Nephron progenitor cell (in vitro differentiated cells): ENCODE measurements around the gene GPR153.
"Not testable (repeated sequence)": the region's sequence is repeated elsewhere in the genome, so short reads cannot be mapped to it uniquely, and the experiment has no call there.

ENCODE experiments used
- DNase-seq: peaks from one replicate; pipeline ENCODE4 v3.0.0; 2021
- H3K27ac Mint-ChIP-seq: 2 replicates; pipeline ENCODE4 v1.8.0; 2021; ENCODE audit warnings: mild to moderate bottlenecking, moderate library complexity, mixed read lengths
- H3K27me3 Mint-ChIP-seq: 2 replicates; pipeline ENCODE4 v1.8.0; 2021; ENCODE audit warnings: mild to moderate bottlenecking, low read depth, mixed read lengths; ENCODE audit not compliant: poor library complexity
- H3K36me3 Mint-ChIP-seq: 2 replicates; pipeline ENCODE4 v1.8.0; 2021; ENCODE audit warnings: low read depth, mixed read lengths
- H3K4me1 Mint-ChIP-seq: 2 replicates; pipeline ENCODE4 v1.8.0; 2021; ENCODE audit warnings: mixed read lengths
- H3K4me3 Mint-ChIP-seq: 2 replicates; pipeline ENCODE4 v1.8.0; 2021; ENCODE audit warnings: mild to moderate bottlenecking, moderate library complexity, mixed read lengths
- H3K9me3 Mint-ChIP-seq: 2 replicates; pipeline ENCODE4 v1.8.0; 2021; ENCODE audit warnings: mild to moderate bottlenecking, moderate library complexity, mixed read lengths
- CTCF ChIP-seq: fragments of 200-600 bp; sonication (generic); IDR thresholded peaks from 2 replicates; pipeline ENCODE4 v1.5.0; 2021; ENCODE audit warnings: antibody characterized with exemption

The GPR153 gene

GRCh38 chr1:6260961-6261614, at the start of gene GPR153:
Gene GPR153 (minus strand): TSS chr1:6261098. CDS start chr1:6254905, 6,193 bp downstream.
- H3K4me3 Mint-ChIP-seq, result peak within 1 kb of the TSS; percentile 74
- H3K4me1 Mint-ChIP-seq, result peaks cover 53% of the 10 kb centered on the region
- H3K27ac Mint-ChIP-seq, result no peak within 1 kb of the TSS
- no peaks in the 10 kb centered on the region for H3K9me3 Mint-ChIP-seq
- H3K27me3 Mint-ChIP-seq, result peaks cover 49% of the 10 kb centered on the region
- TF ChIP-seq CTCF, result no peak
- peak; percentile 66 for DNase-seq
- H3K36me3 Mint-ChIP-seq, result no peaks in the 10 kb centered on the region

DNA sequence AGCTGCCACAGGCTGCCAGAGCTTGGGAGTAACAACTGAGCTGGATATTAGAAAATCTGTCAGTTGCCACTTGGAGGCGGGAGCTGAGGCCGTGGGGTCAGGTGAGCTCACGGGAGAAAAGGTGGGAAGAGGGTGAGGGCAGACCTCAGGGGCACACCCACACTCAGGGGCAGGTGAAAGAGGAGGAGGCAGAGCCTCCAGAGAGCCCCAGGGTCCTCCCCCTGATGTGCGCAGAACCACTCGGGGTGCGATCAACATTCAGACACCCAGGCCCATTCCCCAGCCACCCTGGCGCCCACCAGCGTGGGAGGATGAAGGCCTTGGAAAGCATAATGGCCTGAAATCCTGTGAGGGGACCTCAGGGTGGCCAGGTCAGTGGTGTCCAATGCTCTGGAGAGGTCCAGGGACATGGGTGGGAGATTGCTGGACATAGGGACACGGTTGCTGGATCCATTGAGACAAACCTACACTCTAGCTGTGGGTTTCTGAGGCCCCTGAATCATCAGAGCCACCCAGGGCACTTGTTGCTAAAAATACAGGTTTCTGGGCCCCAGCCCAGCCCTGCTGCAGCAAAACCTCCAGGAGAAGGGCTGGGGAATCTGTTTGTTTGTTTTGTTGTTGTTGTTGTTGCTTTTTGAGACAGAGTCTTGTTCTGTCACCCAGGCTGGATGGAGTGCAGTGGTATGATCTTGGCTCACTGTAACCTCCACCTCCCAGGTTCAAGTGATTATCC, 49.4 kb upstream of the GPR153 start:
- Mint-ChIP-seq H3K27me3 (peaks cover 11% of the 10 kb centered on the region), H3K36me3 (peaks cover 21% of the 10 kb centered on the region), H3K4me1 (peaks cover 7% of the 10 kb centered on the region), H3K4me3 (no peak overlapping the region), H3K27ac (no peak overlapping the region), H3K9me3 (peaks cover 21% of the 10 kb centered on the region)
- TF ChIP-seq CTCF, result no peak
- no peak for DNase-seq

- no peak for DNase-seq
- H3K36me3 Mint-ChIP-seq, result peaks cover 21% of the 10 kb centered on the region
- no peak overlapping the region for H3K27ac Mint-ChIP-seq
- TF ChIP-seq CTCF, result no peak
- peaks cover 8% of the 10 kb centered on the region for H3K27me3 Mint-ChIP-seq
- H3K4me1 Mint-ChIP-seq, result peaks cover 7% of the 10 kb centered on the region
- no peak overlapping the region for H3K4me3 Mint-ChIP-seq
- peaks cover 21% of the 10 kb centered on the region for H3K9me3 Mint-ChIP-seq
These were observed 48.7 kb upstream of the GPR153 start for GRCh38 chr1:6309564-6309963.

DNA sequence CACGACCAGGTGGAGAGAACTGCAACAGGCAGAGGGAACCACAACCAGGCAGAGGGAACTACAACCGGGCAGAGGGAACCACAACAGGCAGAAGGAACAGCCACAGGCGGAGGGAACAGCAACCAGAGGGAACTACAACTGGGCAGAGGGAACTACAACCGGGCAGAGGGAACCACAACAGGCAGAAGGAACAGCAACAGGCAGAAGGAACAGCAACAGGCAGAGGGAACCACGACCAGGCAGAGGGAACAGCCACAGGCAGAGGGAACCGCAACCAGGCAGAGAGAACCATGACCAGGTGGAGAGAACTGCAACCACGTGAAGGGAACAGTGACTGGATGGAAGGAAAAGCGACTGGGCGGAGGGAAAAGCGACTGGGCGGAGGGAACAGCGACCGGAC, 47.6 kb upstream of the GPR153 start:
- no peak for DNase-seq
- H3K27ac Mint-ChIP-seq, result no peak overlapping the region
- H3K36me3 Mint-ChIP-seq, result peaks cover 29% of the 10 kb centered on the region

GRCh38 chr1:6307682-6308081, 46.8 kb upstream of the GPR153 start:
- not testable (repeated sequence) for H3K27ac Mint-ChIP-seq, DNase-seq, H3K4me3 Mint-ChIP-seq, H3K4me1 Mint-ChIP-seq, H3K27me3 Mint-ChIP-seq
- peaks cover 28% of the 10 kb centered on the region for H3K9me3 Mint-ChIP-seq
- peaks cover 34% of the 10 kb centered on the region for H3K36me3 Mint-ChIP-seq

More for the DNA sequence above, 47.6 kb upstream of the GPR153 start:
- H3K27me3 Mint-ChIP-seq, result peaks cover 6% of the 10 kb centered on the region
- H3K4me3 Mint-ChIP-seq, result no peak overlapping the region
- peaks cover under 1% of the 10 kb centered on the region for H3K4me1 Mint-ChIP-seq
- H3K9me3 Mint-ChIP-seq, result peaks cover 28% of the 10 kb centered on the region
- no peak for TF ChIP-seq CTCF

- H3K4me1 Mint-ChIP-seq, result no peaks in the 10 kb centered on the region
- no peak overlapping the region for H3K4me3 Mint-ChIP-seq
- H3K36me3 Mint-ChIP-seq, result peaks cover 35% of the 10 kb centered on the region
- H3K9me3 Mint-ChIP-seq, result peaks cover 28% of the 10 kb centered on the region
- H3K27me3 Mint-ChIP-seq, result peaks cover 6% of the 10 kb centered on the region
- peak overlapping the region; percentile 57 for H3K27ac Mint-ChIP-seq
- no peak for DNase-seq
- TF ChIP-seq CTCF, result no peak
These were observed 46.2 kb upstream of the GPR153 start for GRCh38 chr1:6307099-6307498.
